Activated CD4-positive, alpha-beta T cell treated with anti-CD3 and anti-CD28 coated beads, Interleukin-2, amount 10 ng/mL, durations not matched to agents 7 days and 5 days (primary cell): ENCODE measurements around the gene FBXL15. TPM values are rescaled to one million over a fixed set of nuclear protein-coding genes. Genes with fewer than 3 reads are reported as not detected.

Experiments
- CTCF ChIA-PET: fragments of 350-600 bp; sonication (Branson Sonifier 250); formaldehyde crosslinking; loops from one replicate; lab custom pipeline; 2021; ENCODE audit warnings: antibody characterized with exemption; lab: Charles Lee
- POLR2A ChIA-PET: fragments of 350-600 bp; sonication (Branson Sonifier 250); formaldehyde crosslinking; loops from one replicate; lab custom pipeline; 2021; ENCODE audit warnings: antibody characterized with exemption; lab: Charles Lee
- DNase-seq: peaks from one replicate; pipeline ENCODE4 v3.0.0-alpha.2; 2020
- H3K27ac Mint-ChIP-seq: one replicate; pipeline ENCODE4 v1.8.0; 2021; ENCODE audit warnings: mild to moderate bottlenecking, moderate library complexity, mixed read lengths
- H3K27me3 Mint-ChIP-seq: one replicate; pipeline ENCODE4 v1.8.0; 2021; ENCODE audit warnings: mixed read lengths
- H3K36me3 Mint-ChIP-seq: one replicate; pipeline ENCODE4 v1.8.0; 2021; ENCODE audit warnings: low read depth, mixed read lengths
- H3K4me1 Mint-ChIP-seq: one replicate; pipeline ENCODE4 v1.8.0; 2021; ENCODE audit warnings: mixed read lengths
- H3K4me3 Mint-ChIP-seq: one replicate; pipeline ENCODE4 v1.8.0; 2021; ENCODE audit warnings: mild to moderate bottlenecking, moderate library complexity, mixed read lengths
- H3K9me3 Mint-ChIP-seq: one replicate; pipeline ENCODE4 v1.8.0; 2021; ENCODE audit warnings: mixed read lengths
- total RNA-seq, 2 experiments: library from RNA; stranded (reverse); gene quantifications; one replicate each; pipeline ENCODE4 v1.2.3, GENCODE V29; 2021

FBXL15 gene
- 10 to 100 TPM in 1 of 2 experiments, 1 to 10 TPM in 1; 8.7 to 11.2 TPM for total RNA-seq

GRCh38 chr10:102420714-102421506 lies at the start of gene FBXL15:
FBXL15 (plus strand) TSS chr10:102420836; CDS start chr10:102421130, 294 bp downstream.
- Mint-ChIP-seq H3K4me1 (peaks cover 37% of the 10 kb centered on the region), H3K27ac (peak within 1 kb of the TSS; percentile 95), H3K9me3 (no peaks in the 10 kb centered on the region), H3K4me3 (peak within 1 kb of the TSS; percentile 90), H3K36me3 (peaks cover 14% of the 10 kb centered on the region), H3K27me3 (peaks cover 19% of the 10 kb centered on the region)
- CTCF ChIA-PET: interaction anchor here (0.8 to 6.2 kb wide), 15 partner anchors 9 to 252 kb away, joined by 3 to 47 read pairs (median 10); partner anchors contain the start of genes CUEDC2 and ELOVL3
- peak; percentile 97 for DNase-seq
- POLR2A ChIA-PET: interaction anchor here (0.6 to 1.3 kb wide), 3 partner anchors 11 to 224 kb away, joined by 3 to 4 read pairs (median 3); partner anchors contain the start of genes CUEDC2 and TRIM8

GRCh38 chr10:102371295-102371694 lies 49.3 kb upstream of the FBXL15 start:
- Mint-ChIP-seq H3K4me3 (no peak overlapping the region), H3K4me1 (no peaks in the 10 kb centered on the region), H3K27me3 (no peaks in the 10 kb centered on the region), H3K27ac (no peak overlapping the region), H3K9me3 (no peaks in the 10 kb centered on the region), H3K36me3 (peaks cover 69% of the 10 kb centered on the region)
- CTCF ChIA-PET: interaction anchor here (0.5 to 2.3 kb wide), 9 partner anchors 13 to 747 kb away, joined by 3 to 7 read pairs (median 3); no protein-coding TSS in a partner anchor
- DNase-seq: no peak
- POLR2A ChIA-PET: interaction anchor here (0.6 kb wide), 1 partner anchor 93 kb away, joined by 10 read pairs; no protein-coding TSS in a partner anchor

- Mint-ChIP-seq H3K4me3 (no peak overlapping the region), H3K36me3 (peaks cover 42% of the 10 kb centered on the region), H3K9me3 (no peaks in the 10 kb centered on the region), H3K27me3 (no peaks in the 10 kb centered on the region), H3K4me1 (no peaks in the 10 kb centered on the region), H3K27ac (no peak overlapping the region)
- ChIA-PET CTCF (interaction anchor here (0.5 to 2.0 kb wide), 8 partner anchors 10 to 235 kb away, joined by 3 to 7 read pairs (median 4); no protein-coding TSS in a partner anchor), POLR2A (no interaction called here)
- DNase-seq: no peak
Measured at GRCh38 chr10:102375250-102375649, 45.4 kb upstream of the FBXL15 start.

- peaks cover 37% of the 10 kb centered on the region for H3K36me3 Mint-ChIP-seq
- H3K9me3 Mint-ChIP-seq: no peaks in the 10 kb centered on the region
- DNase-seq: no peak
- no peaks in the 10 kb centered on the region for H3K27me3 Mint-ChIP-seq
- ChIA-PET CTCF (interaction anchor here (1.0 to 2.0 kb wide), 5 partner anchors 9 to 234 kb away, joined by 3 to 7 read pairs (median 4); no protein-coding TSS in a partner anchor), POLR2A (no interaction called here)
- H3K4me1 Mint-ChIP-seq: no peaks in the 10 kb centered on the region
- H3K4me3 Mint-ChIP-seq: no peak overlapping the region
- H3K27ac Mint-ChIP-seq: no peak overlapping the region
Measured at GRCh38 chr10:102375867-102376266, 44.8 kb upstream of the FBXL15 start.

- CTCF ChIA-PET: interaction anchor here (1.7 to 2.0 kb wide), 2 partner anchors 8 to 23 kb away, joined by 7 read pairs; no protein-coding TSS in a partner anchor
- no peaks in the 10 kb centered on the region for H3K27me3 Mint-ChIP-seq
- peaks cover 32% of the 10 kb centered on the region for H3K36me3 Mint-ChIP-seq
- no peak overlapping the region for H3K27ac Mint-ChIP-seq
- H3K4me3 Mint-ChIP-seq: no peak overlapping the region
- no peak for DNase-seq
- no peaks in the 10 kb centered on the region for H3K4me1 Mint-ChIP-seq
- POLR2A ChIA-PET: no interaction called here
- no peaks in the 10 kb centered on the region for H3K9me3 Mint-ChIP-seq
Measured at GRCh38 chr10:102376901-102377300, 43.7 kb upstream of the FBXL15 start.

- H3K36me3 Mint-ChIP-seq: peaks cover 29% of the 10 kb centered on the region
- ChIA-PET CTCF (interaction anchor here (0.6 to 1.3 kb wide), 6 partner anchors 9 to 28 kb away, joined by 3 to 4 read pairs (median 3); no protein-coding TSS in a partner anchor), POLR2A (no interaction called here)
- H3K4me1 Mint-ChIP-seq: no peaks in the 10 kb centered on the region
- H3K27me3 Mint-ChIP-seq: no peaks in the 10 kb centered on the region
- no peak overlapping the region for H3K27ac Mint-ChIP-seq
- H3K4me3 Mint-ChIP-seq: no peak overlapping the region
- H3K9me3 Mint-ChIP-seq: no peaks in the 10 kb centered on the region
- DNase-seq: no peak
Measured at GRCh38 chr10:102379383-102379782, 41.3 kb upstream of the FBXL15 start.

GRCh38 chr10:102381983-102382382 lies 38.7 kb upstream of the FBXL15 start:
- H3K4me3 Mint-ChIP-seq: no peak overlapping the region
- H3K4me1 Mint-ChIP-seq: no peaks in the 10 kb centered on the region
- ChIA-PET POLR2A (interaction anchor here (0.6 kb wide), 1 partner anchor 328 kb away, joined by 3 read pairs; no protein-coding TSS in a partner anchor), CTCF (interaction anchor here (0.6 to 1.7 kb wide), 9 partner anchors 9 to 223 kb away, joined by 3 to 7 read pairs (median 3); no protein-coding TSS in a partner anchor)
- no peak overlapping the region for H3K27ac Mint-ChIP-seq
- DNase-seq: no peak
- H3K27me3 Mint-ChIP-seq: no peaks in the 10 kb centered on the region
- H3K36me3 Mint-ChIP-seq: peaks cover 20% of the 10 kb centered on the region
- no peaks in the 10 kb centered on the region for H3K9me3 Mint-ChIP-seq

- no peak overlapping the region for H3K4me3 Mint-ChIP-seq
- no peaks in the 10 kb centered on the region for H3K4me1 Mint-ChIP-seq
- H3K36me3 Mint-ChIP-seq: peaks cover 20% of the 10 kb centered on the region
- no peak for DNase-seq
- CTCF ChIA-PET: interaction anchor here (0.6 to 3.9 kb wide), 7 partner anchors 11 to 200 kb away, joined by 3 to 42 read pairs (median 3); partner anchors contain the start of gene NFKB2
- H3K27ac Mint-ChIP-seq: no peak overlapping the region
- POLR2A ChIA-PET: interaction anchor here (0.6 kb wide), 1 partner anchor 327 kb away, joined by 3 read pairs; no protein-coding TSS in a partner anchor
- H3K9me3 Mint-ChIP-seq: no peaks in the 10 kb centered on the region
- no peaks in the 10 kb centered on the region for H3K27me3 Mint-ChIP-seq
Measured at GRCh38 chr10:102382871-102383270, 37.8 kb upstream of the FBXL15 start.

- DNase-seq: no peak
- peaks cover 18% of the 10 kb centered on the region for H3K36me3 Mint-ChIP-seq
- POLR2A ChIA-PET: no interaction called here
Measured at GRCh38 chr10:102384053-102384452, 36.6 kb upstream of the FBXL15 start.

GRCh38 chr10:102384606-102385429 lies 35.8 kb upstream of the FBXL15 start:
- Mint-ChIP-seq H3K4me1 (no peaks in the 10 kb centered on the region), H3K27ac (no peak overlapping the region), H3K4me3 (no peak overlapping the region), H3K36me3 (peaks cover 17% of the 10 kb centered on the region), H3K9me3 (no peaks in the 10 kb centered on the region), H3K27me3 (no peaks in the 10 kb centered on the region)
- ChIA-PET POLR2A (no interaction called here), CTCF (interaction anchor here (0.7 to 3.9 kb wide), 12 partner anchors 9 to 198 kb away, joined by 3 to 42 read pairs (median 4); partner anchors contain the start of genes NFKB2 and PITX3)
- no peak for DNase-seq

More at GRCh38 chr10:102384053-102384452, 36.6 kb upstream of the FBXL15 start:
- Mint-ChIP-seq H3K27me3 (no peaks in the 10 kb centered on the region), H3K4me3 (no peak overlapping the region), H3K4me1 (no peaks in the 10 kb centered on the region), H3K27ac (no peak overlapping the region), H3K9me3 (no peaks in the 10 kb centered on the region)
- CTCF ChIA-PET: interaction anchor here (0.6 to 3.9 kb wide), 11 partner anchors 8 to 199 kb away, joined by 3 to 42 read pairs (median 4); partner anchors contain the start of gene NFKB2

GRCh38 chr10:102389894-102390293 lies 30.7 kb upstream of the FBXL15 start:
- POLR2A ChIA-PET: no interaction called here
- peaks cover 14% of the 10 kb centered on the region for H3K4me1 Mint-ChIP-seq
- H3K27me3 Mint-ChIP-seq: no peaks in the 10 kb centered on the region
- no peaks in the 10 kb centered on the region for H3K36me3 Mint-ChIP-seq
- H3K4me3 Mint-ChIP-seq: no peak overlapping the region
- CTCF ChIA-PET: interaction anchor here (0.6 to 1.6 kb wide), 6 partner anchors 9 to 379 kb away, joined by 3 to 7 read pairs (median 4); partner anchors contain the start of gene ACTR1A
- no peaks in the 10 kb centered on the region for H3K9me3 Mint-ChIP-seq
- DNase-seq: no peak
- no peak overlapping the region for H3K27ac Mint-ChIP-seq

GRCh38 chr10:102392306-102392705 lies 28.3 kb upstream of the FBXL15 start:
- Mint-ChIP-seq H3K9me3 (no peaks in the 10 kb centered on the region), H3K36me3 (peaks cover 7% of the 10 kb centered on the region), H3K27me3 (no peaks in the 10 kb centered on the region), H3K27ac (no peak overlapping the region), H3K4me1 (peaks cover 30% of the 10 kb centered on the region), H3K4me3 (no peak overlapping the region)
- ChIA-PET CTCF (interaction anchor here (0.7 to 9.2 kb wide), 8 partner anchors 8 to 166 kb away, joined by 3 to 118 read pairs (median 16); partner anchors contain the start of genes ACTR1A, CUEDC2, ELOVL3 and SUFU), POLR2A (no interaction called here)
- no peak for DNase-seq
